Measurements from ENCODE around the gene PMEL. TPM values are rescaled to one million over a fixed set of nuclear protein-coding genes. Genes with fewer than 3 reads are reported as not detected.

PMEL gene
- total and polyA plus RNA-seq, 9 of the 15 experiments (the other 6 are each of a cell fraction or from before 2014, with no cell fraction given), result 0.36 to 2.0 (median 0.98) TPM

DNA sequence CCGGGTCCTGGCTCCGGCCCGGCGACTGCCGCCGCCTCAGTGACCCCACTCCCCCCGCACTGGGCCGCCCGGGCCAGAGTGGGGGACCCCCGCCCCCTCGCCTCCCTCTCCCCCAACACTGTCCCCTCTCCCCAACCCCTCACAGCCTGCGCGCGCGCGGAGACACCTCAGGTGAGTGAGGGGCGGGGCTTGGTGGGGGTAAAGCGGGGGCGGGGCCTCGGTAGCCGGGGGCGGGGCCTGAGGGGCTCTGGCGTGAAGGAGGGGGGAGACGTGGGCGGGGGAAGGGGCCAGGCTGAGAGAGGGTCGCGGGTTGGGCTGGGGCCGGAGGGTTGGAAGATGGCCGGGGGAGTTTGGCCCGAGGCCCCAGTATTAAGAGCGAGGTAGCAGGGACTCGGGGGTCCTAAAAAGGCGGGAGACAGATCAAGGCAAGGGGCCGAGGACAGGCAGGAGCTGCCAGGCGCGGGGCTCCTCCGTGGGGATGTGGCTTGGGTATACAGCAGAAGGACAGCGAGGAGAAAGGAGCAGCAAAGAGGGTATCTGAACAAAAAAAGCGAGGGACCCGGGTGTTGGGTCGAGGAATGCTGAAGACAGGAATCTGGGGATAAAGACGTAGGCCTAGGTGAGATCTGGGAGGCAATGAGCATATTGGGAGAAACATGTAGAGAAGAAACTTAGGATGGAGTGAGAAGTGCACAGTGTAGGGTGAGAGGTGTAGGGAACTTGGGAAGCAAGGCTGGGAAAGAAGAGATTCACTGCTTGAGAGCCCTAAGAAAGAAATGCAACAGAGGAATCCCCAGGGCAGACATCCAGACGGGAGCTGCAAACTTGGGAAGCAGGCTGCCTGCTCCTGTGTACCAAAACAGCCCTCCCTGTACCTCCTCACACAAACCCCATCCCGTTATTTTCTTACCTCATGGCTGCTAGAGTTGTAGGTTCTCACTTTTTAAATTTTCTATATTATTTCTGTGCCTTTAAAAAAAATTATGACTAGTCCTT is 42.0 kb upstream of the PMEL start (continued):
- TF ChIP-seq ZNF445 (CRISPR knock-in tag; IDR thresholded peaks at IDR 0.05; ENCODE audit: low read depth) (no peak), POLR2A (conservative IDR thresholded peaks at IDR 0.05) (no peak), MCM3 (IDR thresholded peaks at IDR 0.05) (no peak), POU5F1 (IDR thresholded peaks at IDR 0.05; ENCODE audit: borderline replicate concordance, low read depth, low read length, partially characterized antibody) (no peak), ZNF134 (CRISPR knock-in tag; conservative IDR thresholded peaks at IDR 0.05) (no peak), ARHGAP35 (IDR thresholded peaks at IDR 0.05; ENCODE audit: partially characterized antibody) (peak; percentile 9), RCOR1 (IDR thresholded peaks at IDR 0.05; ENCODE audit: borderline replicate concordance in 1 of 2, low read depth in 2 of 2, low read length in 2 of 2) (no peak), POLR2G (IDR thresholded peaks at IDR 0.05; ENCODE audit: low read depth, low read length) (peak; percentile 21; the same call in 1 of the 2 replicates), ZNF561 (CRISPR knock-in tag; conservative IDR thresholded peaks at IDR 0.05) (no peak)
- TF ChIP-seq, protein P1, sequence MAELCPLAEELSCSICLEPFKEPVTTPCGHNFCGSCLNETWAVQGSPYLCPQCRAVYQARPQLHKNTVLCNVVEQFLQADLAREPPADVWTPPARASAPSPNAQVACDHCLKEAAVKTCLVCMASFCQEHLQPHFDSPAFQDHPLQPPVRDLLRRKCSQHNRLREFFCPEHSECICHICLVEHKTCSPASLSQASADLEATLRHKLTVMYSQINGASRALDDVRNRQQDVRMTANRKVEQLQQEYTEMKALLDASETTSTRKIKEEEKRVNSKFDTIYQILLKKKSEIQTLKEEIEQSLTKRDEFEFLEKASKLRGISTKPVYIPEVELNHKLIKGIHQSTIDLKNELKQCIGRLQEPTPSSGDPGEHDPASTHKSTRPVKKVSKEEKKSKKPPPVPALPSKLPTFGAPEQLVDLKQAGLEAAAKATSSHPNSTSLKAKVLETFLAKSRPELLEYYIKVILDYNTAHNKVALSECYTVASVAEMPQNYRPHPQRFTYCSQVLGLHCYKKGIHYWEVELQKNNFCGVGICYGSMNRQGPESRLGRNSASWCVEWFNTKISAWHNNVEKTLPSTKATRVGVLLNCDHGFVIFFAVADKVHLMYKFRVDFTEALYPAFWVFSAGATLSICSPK (IDR thresholded peaks at IDR 0.05; ENCODE audit: borderline replicate concordance), result no peak
- TF ChIP-seq, protein P2, sequence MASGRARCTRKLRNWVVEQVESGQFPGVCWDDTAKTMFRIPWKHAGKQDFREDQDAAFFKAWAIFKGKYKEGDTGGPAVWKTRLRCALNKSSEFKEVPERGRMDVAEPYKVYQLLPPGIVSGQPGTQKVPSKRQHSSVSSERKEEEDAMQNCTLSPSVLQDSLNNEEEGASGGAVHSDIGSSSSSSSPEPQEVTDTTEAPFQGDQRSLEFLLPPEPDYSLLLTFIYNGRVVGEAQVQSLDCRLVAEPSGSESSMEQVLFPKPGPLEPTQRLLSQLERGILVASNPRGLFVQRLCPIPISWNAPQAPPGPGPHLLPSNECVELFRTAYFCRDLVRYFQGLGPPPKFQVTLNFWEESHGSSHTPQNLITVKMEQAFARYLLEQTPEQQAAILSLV (tag; IDR thresholded peaks at IDR 0.05), result no peak
